GM21619 (cell line): Measurements from ENCODE around the gene TEN1.
"Not testable (repeated sequence)": the region's sequence is repeated elsewhere in the genome, so short reads cannot be mapped to it uniquely, and the experiment has no call there.

ENCODE experiments used
- ATAC-seq: cut with Tn5 transposase; IDR thresholded peaks from one replicate; pipeline ENCODE4 v1.9.1; 2021; ENCODE audit not compliant: unreplicated experiment

TEN1 gene

GRCh38 chr17:75978938-75979704, at the start of gene TEN1, which contains the start of gene ACOX1:
Gene TEN1, plus strand, starts transcription at chr17:75979240. Its CDS starts 6,953 bp downstream, at chr17:75986193.
Gene ACOX1, minus strand, starts transcription at chr17:75979166. Its CDS starts 93 bp downstream, at chr17:75979073.
- peak; percentile 82 for ATAC-seq

DNA sequence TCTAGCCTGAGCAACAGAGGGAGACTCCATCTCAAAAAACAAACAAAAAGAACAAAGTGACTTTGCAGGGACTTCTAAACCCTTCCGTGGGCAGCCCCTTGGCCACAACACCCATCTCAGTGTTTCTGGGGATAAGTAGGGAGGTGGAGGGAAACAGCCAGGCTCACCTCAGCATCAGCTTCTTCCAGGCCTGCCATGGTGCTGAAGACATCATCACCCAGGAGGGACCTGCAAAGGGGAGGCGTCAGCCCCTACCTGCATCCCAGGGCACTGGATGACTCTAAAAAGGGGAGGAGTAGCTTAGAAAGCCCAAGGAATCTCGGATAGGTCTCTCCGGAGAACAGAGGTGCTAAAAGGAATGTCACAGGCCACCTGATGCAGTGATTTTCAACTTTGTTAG, 48.0 kb upstream of the TEN1 start:
- no peak for ATAC-seq

GRCh38 chr17:75932852-75933251, 46.2 kb upstream of the TEN1 start:
- no peak for ATAC-seq

DNA sequence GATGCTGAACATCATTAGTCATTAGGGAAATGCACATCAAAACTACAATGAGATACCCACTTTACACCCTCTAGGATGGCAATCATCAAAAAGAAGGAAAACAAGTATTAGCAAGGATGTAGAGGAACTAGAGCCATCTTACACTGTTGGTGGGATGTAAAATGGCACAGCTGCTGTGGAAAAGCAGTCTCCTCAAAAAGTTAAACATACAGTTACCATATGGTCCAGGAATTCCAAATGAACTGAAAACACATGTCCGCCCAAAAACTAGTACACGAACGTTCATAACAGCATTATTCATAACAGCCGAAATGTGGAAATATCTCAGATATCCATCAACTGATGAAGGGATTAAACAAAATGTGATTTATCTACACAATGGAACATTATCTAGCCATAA, 45.2 kb upstream of the TEN1 start:
- ATAC-seq, result no peak

DNA sequence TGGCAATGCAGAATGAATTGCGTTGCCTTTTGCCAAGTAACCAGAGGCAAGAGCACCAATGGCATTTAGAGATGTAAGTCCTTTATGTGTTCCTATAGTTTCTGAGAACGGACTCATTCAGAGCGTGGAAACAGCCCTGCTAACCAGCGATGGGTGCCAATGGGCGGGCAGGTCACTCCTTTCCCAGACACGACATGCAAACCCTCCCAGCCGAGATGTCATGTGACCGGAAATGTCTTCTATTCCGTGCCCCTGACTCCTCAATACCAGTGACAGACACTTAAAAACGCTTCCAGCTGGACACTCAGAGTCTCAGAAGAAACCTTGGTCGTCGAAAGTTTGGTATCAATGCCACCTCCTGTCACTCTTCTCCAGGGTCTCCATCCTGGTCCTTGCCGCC, 41.4 kb upstream of the TEN1 start:
- ATAC-seq, result no peak

DNA sequence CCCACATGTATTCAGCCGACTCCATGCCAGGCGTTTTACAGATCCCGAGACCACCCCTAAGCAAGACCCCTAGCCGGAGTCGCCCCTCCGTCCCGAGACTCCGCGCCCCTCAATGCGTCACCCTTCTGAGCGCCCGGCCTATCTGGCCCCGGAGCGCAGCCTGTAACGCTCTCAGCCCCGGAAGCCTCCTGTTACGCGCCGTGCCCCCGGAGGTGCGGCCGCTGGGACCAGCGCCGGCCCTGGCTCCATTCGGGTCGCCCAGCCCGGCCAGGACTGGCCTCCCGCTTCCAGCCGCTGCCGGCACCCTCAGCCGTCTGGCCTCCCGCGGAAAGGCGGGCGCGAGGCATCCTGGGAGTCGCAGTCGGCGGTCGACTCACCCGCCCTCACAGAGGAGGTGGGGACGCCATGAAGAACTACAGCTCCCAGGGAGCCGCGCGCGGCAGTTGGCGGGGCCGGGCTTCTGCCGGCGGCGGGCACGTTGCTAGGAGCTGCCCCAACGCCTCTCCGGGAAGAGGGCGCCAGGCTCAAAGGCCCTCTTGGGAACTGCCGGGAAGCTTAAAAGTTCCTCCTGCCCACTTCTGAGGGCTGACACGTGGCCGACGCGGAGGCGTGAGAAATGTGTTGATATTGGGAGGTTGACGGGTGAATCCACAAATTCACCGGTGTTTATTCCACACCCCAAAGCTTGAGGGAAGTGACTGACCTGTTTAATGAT, 38.2 kb upstream of the TEN1 start, which contains the start of gene FBF1:
TSS of gene FBF1 (minus strand) at position 316 of the 715 bp plus-strand sequence. CDS start 2,893 bp downstream, outside the sequence.
- peak; percentile 90 for ATAC-seq

- no peak for ATAC-seq
These were observed 37.6 kb upstream of the TEN1 start for GRCh38 chr17:75941442-75941819.

DNA sequence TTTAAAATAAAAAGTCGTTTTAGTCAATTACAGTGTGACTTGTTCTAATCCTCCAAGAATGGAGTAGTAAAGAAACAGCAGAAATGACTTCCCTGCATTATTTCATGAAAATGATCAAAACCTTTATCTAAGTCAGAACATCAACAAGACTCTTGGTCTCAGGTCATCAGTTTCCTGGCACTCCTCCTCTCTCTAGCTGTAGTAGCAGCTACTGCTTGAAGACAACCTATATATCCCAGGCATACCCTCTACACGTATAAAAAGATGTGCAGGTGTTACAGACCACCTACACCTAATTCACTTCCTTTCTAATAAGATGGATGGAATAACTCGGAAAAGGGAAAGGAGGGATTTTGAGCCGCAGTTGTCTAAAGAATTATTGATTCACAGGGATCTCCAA, 36.6 kb upstream of the TEN1 start:
- no peak for ATAC-seq

DNA sequence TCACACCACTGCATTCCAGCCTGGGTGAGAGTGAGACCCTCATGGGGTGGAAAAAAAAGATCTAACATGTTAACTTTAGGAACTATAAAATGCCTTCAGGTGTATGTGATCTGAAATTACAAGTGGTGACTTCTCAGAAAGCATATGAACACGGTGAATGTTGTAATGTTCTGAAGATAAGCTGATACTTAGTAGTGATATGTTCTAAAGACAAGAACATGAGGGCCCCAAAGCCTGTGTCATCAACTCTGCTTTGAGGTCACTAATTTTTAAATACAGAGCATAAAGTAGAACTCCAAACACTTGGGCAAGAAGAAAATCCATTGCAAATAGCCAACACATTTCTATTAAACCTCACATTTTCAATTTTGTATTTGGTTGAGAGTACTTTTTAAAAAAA, 35.5 kb upstream of the TEN1 start:
- no peak for ATAC-seq

GRCh38 chr17:75945211-75945610, 33.8 kb upstream of the TEN1 start:
- no peak for ATAC-seq

- ATAC-seq, result no peak
These were observed 28.6 kb upstream of the TEN1 start for GRCh38 chr17:75950421-75950820.

GRCh38 chr17:75950855-75951554, 28.0 kb upstream of the TEN1 start:
- no peak for ATAC-seq

DNA sequence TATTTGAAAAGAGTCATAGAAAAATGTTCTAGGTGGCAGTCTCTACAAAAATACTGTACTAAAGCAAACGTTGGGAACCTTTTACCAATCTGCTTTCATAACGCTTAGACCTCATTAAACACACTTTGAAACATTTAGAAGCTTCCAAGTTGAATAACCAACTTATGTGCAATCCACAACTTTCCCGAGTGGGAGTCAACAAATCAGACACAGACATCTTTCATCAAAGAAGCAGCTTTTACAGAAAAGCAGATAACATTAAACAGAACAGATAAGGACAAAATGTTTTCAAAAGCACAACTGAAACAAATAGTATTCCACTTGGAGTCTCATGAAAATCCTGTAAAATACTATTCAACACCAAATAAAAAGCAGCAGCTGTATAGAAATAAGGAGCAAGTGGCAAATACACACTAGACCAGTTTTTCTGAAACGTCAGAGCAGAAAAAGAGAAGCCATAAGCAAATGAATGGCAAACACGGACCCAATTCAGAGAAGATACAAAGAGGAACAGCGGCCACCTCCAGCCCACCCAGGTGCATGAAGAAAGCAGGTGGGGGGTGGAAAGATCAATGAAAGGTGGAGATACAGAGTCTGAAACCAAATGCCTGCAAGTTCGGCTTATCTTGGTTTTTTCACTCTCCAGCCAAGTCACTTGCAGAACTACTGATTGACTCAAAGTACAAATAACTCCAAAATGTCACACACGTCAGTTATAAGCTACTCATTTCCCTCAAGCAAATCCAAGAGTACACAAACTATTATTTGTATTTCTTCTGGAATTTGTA, 19.8 kb upstream of the TEN1 start:
- no peak for ATAC-seq

GRCh38 chr17:75959839-75960511, 19.1 kb upstream of the TEN1 start:
- no peak for ATAC-seq

DNA sequence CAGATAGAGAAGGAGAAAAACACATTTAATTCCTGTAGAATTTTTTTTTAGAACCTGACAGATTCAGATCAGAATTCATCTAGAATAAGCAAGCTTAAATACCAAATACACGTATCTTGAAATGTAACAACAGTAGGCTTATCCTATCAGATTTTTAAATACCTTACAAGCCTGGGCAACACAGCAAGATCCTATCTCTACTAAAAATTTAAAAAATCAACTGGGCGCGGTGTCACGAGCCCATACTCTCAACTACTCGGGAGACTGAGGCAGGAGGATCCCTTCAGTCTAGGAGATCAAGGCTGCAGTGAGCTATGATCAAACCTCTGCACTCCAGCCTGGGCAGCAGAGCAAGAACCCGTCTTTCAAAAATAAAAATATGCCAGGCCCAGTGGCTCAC, 13.6 kb upstream of the TEN1 start:
- ATAC-seq, result no peak

GRCh38 chr17:75969044-75969443, 10.0 kb upstream of the TEN1 start:
- not testable (repeated sequence) for ATAC-seq

DNA sequence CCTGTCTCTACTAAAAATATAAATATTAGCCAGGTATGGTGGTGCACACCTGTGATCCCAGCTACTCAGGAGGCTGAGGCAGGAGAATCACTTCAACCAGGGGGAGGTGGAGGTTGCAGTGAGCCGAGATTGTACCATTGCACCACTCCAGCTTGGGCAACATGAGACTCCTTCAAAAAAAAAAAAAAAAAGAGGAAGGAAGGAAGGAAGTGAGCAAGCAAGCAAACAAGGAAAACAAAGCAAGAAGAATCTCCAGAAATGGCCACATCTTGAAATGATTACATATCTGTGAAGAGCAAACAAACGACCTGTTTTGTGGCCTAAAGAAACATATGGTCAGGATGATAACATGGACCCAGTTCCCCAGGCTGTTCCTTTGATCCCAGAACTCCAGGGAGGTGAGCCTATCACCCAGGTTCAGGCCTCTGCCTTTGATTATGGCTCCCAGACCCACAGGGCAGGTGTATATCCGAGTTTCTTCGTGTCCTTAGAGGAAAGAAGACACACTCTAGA, 9.0 kb upstream of the TEN1 start:
- no peak for ATAC-seq

- ATAC-seq, result no peak
These were observed 8.4 kb upstream of the TEN1 start for GRCh38 chr17:75970626-75971025.

- not testable (repeated sequence) for ATAC-seq
These were observed 3.9 kb upstream of the TEN1 start for GRCh38 chr17:75975187-75975586.

GRCh38 chr17:75975757-75976174, 3.3 kb upstream of the TEN1 start:
- no peak for ATAC-seq
